RWPE2 (cell line): ENCODE results near the gene SLC12A8.
A peak's percentile ranks its signal among the peaks of the same experiment; 100 is the strongest.

Experiments used
- ATAC-seq: fragments of 200-7000 bp; cut with Tn5 transposase; 3 replicates; pipeline ENCODE4 v1.9.1; 2021; ENCODE audit warnings: low read depth
- DNase-seq: peaks from one replicate; pipeline ENCODE4 v3.0.0-alpha.2; 2020; ENCODE audit warnings: low spot score
- H3K27ac ChIP-seq: fragments of 450-650 bp; 2 replicates; pipeline ENCODE4 v1.5.1; 2017; ENCODE audit warnings: mild to moderate bottlenecking; ENCODE audit not compliant: poor library complexity, severe bottlenecking
- H3K27me3 ChIP-seq: fragments of 250-450 bp; sonication (Bioruptor Pico); 2 replicates; pipeline ENCODE4 v1.5.1; 2021; ENCODE audit warnings: mild to moderate bottlenecking, moderate library complexity; ENCODE audit not compliant: insufficient read depth, poor library complexity, severe bottlenecking
- H3K36me3 ChIP-seq: fragments of 250-450 bp; sonication (Bioruptor Pico); 2 replicates; pipeline ENCODE4 v1.5.1; 2020; ENCODE audit warnings: low read depth, mild to moderate bottlenecking, moderate library complexity
- H3K4me1 ChIP-seq: fragments of 250-450 bp; sonication (Bioruptor Pico); 2 replicates; pipeline ENCODE4 v1.5.1; 2021; ENCODE audit warnings: mild to moderate bottlenecking, moderate library complexity; ENCODE audit not compliant: insufficient read depth, poor library complexity, severe bottlenecking
- H3K4me3 ChIP-seq: fragments of 250-450 bp; sonication (Bioruptor Pico); 2 replicates; pipeline ENCODE4 v1.5.1; 2021; ENCODE audit warnings: mild to moderate bottlenecking, moderate library complexity; ENCODE audit not compliant: severe bottlenecking
- H3K9me3 ChIP-seq: fragments of 250-450 bp; sonication (Bioruptor Pico); 2 replicates; pipeline ENCODE4 v1.5.1; 2021; ENCODE audit warnings: mild to moderate bottlenecking, moderate library complexity; ENCODE audit not compliant: severe bottlenecking
- TF ChIP-seq, protein P1 (sequence below): fragments of 450-650 bp; IDR thresholded peaks from one replicate; pipeline ENCODE4 v1.5.1; 2017; ENCODE audit warnings: mild to moderate bottlenecking, moderate library complexity; ENCODE audit not compliant: poor library complexity, severe bottlenecking

SLC12A8 gene

DNA sequence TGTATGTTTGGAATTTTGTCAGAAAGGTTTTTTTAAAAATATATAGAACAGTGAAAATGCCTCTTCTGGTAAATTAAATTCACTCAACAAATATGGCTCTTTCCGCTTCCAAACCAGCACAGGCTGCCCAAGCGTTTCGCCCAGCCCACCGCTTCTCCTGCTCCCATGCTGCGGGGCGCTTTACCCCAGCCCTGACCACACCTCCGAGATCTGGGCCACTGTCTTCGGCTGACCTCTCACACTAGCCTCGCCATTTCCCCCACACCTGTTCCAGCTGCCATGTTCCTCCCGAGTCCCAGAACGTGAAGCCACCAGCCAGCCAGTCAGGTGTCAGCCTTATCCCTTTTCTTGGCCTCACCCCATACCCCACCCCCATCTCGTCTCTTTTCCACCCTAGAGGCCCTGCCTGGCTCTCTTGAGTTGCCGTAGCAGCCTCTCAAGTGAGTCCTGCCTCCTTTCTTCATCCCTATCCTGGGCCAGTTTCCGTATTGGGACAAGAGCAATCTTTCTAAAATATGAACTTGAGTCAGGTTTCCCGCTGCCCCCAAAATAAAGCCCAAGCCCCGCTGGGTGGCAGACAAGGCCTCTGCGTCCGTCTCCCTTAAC, 46.5 kb downstream of the SLC12A8 start:
- Histone ChIP-seq H3K27me3 (no peaks in the 10 kb centered on the region), H3K4me3 (no peak overlapping the region), H3K4me1 (peaks cover 5% of the 10 kb centered on the region), H3K36me3 (no peaks in the 10 kb centered on the region), H3K27ac (no peak overlapping the region), H3K9me3 (no peaks in the 10 kb centered on the region)
- ATAC-seq = no peak
- no peak for DNase-seq
- TF ChIP-seq, protein P1, sequence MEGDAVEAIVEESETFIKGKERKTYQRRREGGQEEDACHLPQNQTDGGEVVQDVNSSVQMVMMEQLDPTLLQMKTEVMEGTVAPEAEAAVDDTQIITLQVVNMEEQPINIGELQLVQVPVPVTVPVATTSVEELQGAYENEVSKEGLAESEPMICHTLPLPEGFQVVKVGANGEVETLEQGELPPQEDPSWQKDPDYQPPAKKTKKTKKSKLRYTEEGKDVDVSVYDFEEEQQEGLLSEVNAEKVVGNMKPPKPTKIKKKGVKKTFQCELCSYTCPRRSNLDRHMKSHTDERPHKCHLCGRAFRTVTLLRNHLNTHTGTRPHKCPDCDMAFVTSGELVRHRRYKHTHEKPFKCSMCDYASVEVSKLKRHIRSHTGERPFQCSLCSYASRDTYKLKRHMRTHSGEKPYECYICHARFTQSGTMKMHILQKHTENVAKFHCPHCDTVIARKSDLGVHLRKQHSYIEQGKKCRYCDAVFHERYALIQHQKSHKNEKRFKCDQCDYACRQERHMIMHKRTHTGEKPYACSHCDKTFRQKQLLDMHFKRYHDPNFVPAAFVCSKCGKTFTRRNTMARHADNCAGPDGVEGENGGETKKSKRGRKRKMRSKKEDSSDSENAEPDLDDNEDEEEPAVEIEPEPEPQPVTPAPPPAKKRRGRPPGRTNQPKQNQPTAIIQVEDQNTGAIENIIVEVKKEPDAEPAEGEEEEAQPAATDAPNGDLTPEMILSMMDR = no peak

DNA sequence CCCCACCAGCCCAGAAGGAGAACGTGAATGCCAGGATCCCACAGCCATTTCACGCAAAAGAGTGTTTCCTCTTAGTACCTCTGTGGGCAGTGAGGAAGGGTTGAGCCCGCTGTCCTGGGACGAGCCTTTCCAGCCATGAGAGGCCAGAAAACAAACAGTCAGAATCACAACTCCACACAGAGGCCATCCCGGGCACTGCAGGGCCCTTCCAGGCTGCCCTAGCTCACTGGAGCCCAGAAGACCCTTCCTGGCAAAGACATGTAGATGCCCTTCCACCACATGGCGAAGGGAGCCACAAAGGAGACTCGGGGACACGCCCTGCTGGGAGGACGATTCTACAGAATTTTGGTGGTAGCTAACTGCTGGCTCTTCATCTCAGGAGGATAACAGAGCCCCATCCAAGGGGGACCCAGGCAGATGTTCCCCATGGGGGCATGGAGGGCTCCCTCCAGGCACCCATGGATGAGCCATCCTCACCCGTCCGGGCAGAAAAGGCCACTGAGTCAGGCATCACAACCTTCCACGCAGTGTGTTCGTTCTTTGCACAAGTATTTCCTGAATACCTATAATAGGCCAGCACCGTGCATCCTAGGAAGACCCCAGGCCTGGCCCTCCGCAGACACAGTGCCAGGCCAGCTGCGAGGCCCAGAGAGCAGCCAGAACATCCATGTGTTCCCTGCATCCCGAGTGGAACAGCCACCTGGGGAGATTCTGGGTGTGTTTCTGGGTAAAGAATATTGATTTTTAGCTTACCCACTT, 47.2 kb downstream of the SLC12A8 start:
- peaks cover 5% of the 10 kb centered on the region for H3K4me1 ChIP-seq
- DNase-seq (no peak), ATAC-seq (0 out of 3 replicates have a peak, but pooled peaks have one; percentile 57)
- TF ChIP-seq, protein P1 = peak; percentile 26
- H3K4me3 ChIP-seq = no peak overlapping the region
- H3K9me3 ChIP-seq = no peaks in the 10 kb centered on the region
- H3K27me3 ChIP-seq = no peaks in the 10 kb centered on the region
- H3K36me3 ChIP-seq = no peaks in the 10 kb centered on the region
- H3K27ac ChIP-seq = no peak overlapping the region

DNA sequence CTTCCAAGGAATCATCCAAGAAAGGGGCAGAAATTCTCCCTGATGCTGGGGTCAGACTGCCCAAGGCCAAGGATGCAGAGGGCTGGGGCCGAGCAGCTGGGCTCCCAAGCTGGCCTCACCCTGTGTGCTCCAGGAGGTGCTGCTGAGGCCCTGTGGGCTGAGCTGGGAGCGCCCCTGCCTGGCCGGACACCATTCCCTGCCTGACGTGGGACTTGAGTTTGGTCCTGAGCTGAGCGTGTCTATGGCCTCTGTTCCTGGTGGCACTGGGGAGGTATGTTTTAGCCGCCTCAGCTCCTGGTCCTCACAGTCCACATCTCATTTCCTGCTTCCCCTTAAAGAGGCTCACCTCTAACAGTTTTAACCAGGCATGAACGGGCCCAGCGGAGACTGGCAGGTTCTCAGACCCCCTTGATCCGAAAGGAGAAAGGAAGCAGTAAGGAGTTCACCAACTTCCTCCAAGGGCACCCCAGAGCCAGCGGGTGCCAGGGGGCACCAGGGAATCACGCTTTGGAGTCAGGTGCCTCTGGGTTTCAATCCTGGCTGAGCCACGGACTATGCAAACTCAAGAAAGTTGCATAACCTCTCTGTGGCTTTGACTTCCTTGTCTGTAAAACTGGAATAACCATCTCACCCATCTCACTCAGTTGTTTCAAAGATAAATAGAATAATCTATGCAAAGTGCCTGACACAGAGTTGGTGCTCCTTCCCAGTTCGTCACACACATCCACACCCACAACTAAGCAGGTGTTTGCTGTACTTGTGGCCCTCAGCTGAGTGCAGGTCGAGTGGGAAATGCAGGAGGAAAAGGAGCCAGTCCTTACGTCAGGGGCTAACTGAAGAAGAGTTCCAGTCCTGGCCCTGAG, 48.6 kb downstream of the SLC12A8 start:
- H3K9me3 ChIP-seq = no peaks in the 10 kb centered on the region

DNA sequence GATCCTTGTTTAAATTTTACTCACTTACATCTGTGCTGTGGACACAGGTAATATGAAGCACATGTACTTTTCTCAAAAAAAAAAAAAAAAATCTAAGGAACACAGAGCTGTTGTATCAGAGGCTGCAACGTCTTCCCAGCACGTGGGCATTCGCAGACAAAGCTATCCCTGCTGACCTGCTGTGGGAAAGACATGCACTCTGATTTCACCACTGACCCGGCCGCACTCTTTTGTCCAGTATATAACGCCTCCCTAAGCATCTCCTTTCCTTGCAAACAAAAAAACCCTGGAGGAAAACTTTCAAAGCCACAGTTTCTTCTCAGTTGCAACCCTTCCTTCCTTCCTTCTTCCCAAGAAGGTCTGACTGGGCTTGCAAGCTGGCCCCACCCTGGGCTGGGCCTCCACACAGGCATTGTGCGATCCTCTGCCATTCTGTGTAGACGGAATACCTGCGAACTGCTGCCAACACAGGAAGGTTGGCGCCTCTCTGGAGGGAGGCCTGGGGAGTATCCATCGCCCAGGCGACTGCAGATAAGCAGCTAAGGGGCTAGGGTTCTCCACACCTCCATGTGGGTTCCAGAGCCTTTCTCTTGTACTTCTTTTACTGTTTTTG, 50.8 kb downstream of the SLC12A8 start:
- no peak overlapping the region for H3K27ac ChIP-seq
- TF ChIP-seq, protein P1 = no peak
- peaks cover 4% of the 10 kb centered on the region for H3K4me1 ChIP-seq
- no peaks in the 10 kb centered on the region for H3K27me3 ChIP-seq
- DNase-seq (no peak), ATAC-seq (no peak)
- no peaks in the 10 kb centered on the region for H3K9me3 ChIP-seq
- H3K4me3 ChIP-seq = no peak overlapping the region
- no peaks in the 10 kb centered on the region for H3K36me3 ChIP-seq

More for the DNA sequence above, 48.6 kb downstream of the SLC12A8 start:
- no peak overlapping the region for H3K27ac ChIP-seq
- TF ChIP-seq, protein P1 = no peak
- H3K4me1 ChIP-seq = peaks cover 5% of the 10 kb centered on the region
- no peaks in the 10 kb centered on the region for H3K36me3 ChIP-seq
- DNase-seq = no peak
- no peak overlapping the region for H3K4me3 ChIP-seq
- no peaks in the 10 kb centered on the region for H3K27me3 ChIP-seq
- ATAC-seq = no peak
